ENCODE measurements around the gene CAMTA1. TPM values are rescaled to one million over a fixed set of nuclear protein-coding genes. Genes with fewer than 3 reads are reported as not detected.
"Not testable (repeated sequence)": the region's sequence is repeated elsewhere in the genome, so short reads cannot be mapped to it uniquely, and the experiment has no call there.

Gene CAMTA1
- total and polyA plus RNA-seq, 8 donors, result 42.8 to 213 (median 118) TPM

- TF ChIP-seq EP300 (IDR thresholded peaks at IDR 0.05) (no peak), CTCF (IDR thresholded peaks at IDR 0.05) (no peak), POLR2A (IDR thresholded peaks at IDR 0.05) (no peak), POLR2AphosphoS5 (IDR thresholded peaks at IDR 0.05) (no peak)
- peak in 1 of 2 donors; percentile 11 for DNase-seq
- no peak overlapping the region for H3K4me3 ChIP-seq
- H3K27ac ChIP-seq, result no peak overlapping the region
- no peaks in the 10 kb centered on the region for H3K9me3 ChIP-seq
- H3K36me3 ChIP-seq, result no peaks in the 10 kb centered on the region
- intact Hi-C loops (cut with DNase I; ENCODE audit: low total_unique reads), result no loop called here
- WGBS, 5 donors, result 85 to 94% (median 87%) methylated on average over 9 of the region's 9 CpGs
- H3K4me1 ChIP-seq, result peaks cover 0 to 4% (median 0%) of the 10 kb centered on the region in 4 donors
- H3K27me3 ChIP-seq, result peaks cover 0 to 4% (median 0%) of the 10 kb centered on the region in 3 donors
Measured at GRCh38 chr1:7375781-7376660, 590.8 kb downstream of the CAMTA1 start.

GRCh38 chr1:7376676-7377075 is 591.4 kb downstream of the CAMTA1 start:
- Histone ChIP-seq H3K9me3 (no peaks in the 10 kb centered on the region), H3K4me1 (peaks cover 0 to 4% (median 0%) of the 10 kb centered on the region in 4 donors), H3K27ac (no peak overlapping the region), H3K36me3 (no peaks in the 10 kb centered on the region), H3K27me3 (peaks cover 0 to 4% (median 0%) of the 10 kb centered on the region in 3 donors), H3K4me3 (no peak overlapping the region)
- TF ChIP-seq POLR2AphosphoS5 (IDR thresholded peaks at IDR 0.05) (no peak), POLR2A (IDR thresholded peaks at IDR 0.05) (no peak), EP300 (IDR thresholded peaks at IDR 0.05) (no peak), CTCF (IDR thresholded peaks at IDR 0.05) (no peak)
- WGBS, 5 donors, result 90 to 99% (median 96%) methylated on average over 4 of the region's 4 CpGs
- peak in 1 of 2 donors; percentile 20 for DNase-seq
- intact Hi-C loops (cut with DNase I; ENCODE audit: low total_unique reads), result no loop called here

GRCh38 chr1:7378346-7379130 is 593.3 kb downstream of the CAMTA1 start:
- Histone ChIP-seq H3K36me3 (no peaks in the 10 kb centered on the region), H3K4me3 (no peak overlapping the region), H3K4me1 (peaks cover 0 to 4% (median 0%) of the 10 kb centered on the region in 4 donors), H3K27ac (no peak overlapping the region), H3K9me3 (no peaks in the 10 kb centered on the region), H3K27me3 (peaks cover 0 to 4% (median 0%) of the 10 kb centered on the region in 3 donors)
- intact Hi-C loops (cut with DNase I; ENCODE audit: low total_unique reads), result no loop called here
- 89 to 92% (median 91%) methylated on average over 14 of the region's 14 CpGs for WGBS, 5 donors
- TF ChIP-seq POLR2AphosphoS5 (IDR thresholded peaks at IDR 0.05) (no peak), CTCF (IDR thresholded peaks at IDR 0.05) (no peak), EP300 (IDR thresholded peaks at IDR 0.05) (no peak), POLR2A (IDR thresholded peaks at IDR 0.05) (no peak)
- DNase-seq, result peak in 1 of 2 donors; percentile 11

GRCh38 chr1:7379441-7379971 is 594.3 kb downstream of the CAMTA1 start:
- Histone ChIP-seq H3K4me1 (peaks cover 0 to 4% (median 0%) of the 10 kb centered on the region in 4 donors), H3K9me3 (no peaks in the 10 kb centered on the region), H3K4me3 (no peak overlapping the region), H3K27ac (no peak overlapping the region), H3K27me3 (peaks cover 0 to 4% (median 0%) of the 10 kb centered on the region in 3 donors), H3K36me3 (no peaks in the 10 kb centered on the region)
- peak; percentile 19 to 64 for DNase-seq
- WGBS, 5 donors, result 22 to 30% (median 27%) methylated on average over 18 of the region's 18 CpGs
- intact Hi-C loops (cut with DNase I; ENCODE audit: low total_unique reads), result no loop called here
- no peak for TF ChIP-seq CTCF (IDR thresholded peaks at IDR 0.05)
- no peak for TF ChIP-seq EP300 (IDR thresholded peaks at IDR 0.05)
- TF ChIP-seq POLR2AphosphoS5 (IDR thresholded peaks at IDR 0.05), result no peak
- TF ChIP-seq POLR2A (IDR thresholded peaks at IDR 0.05), result no peak

- intact Hi-C loops (cut with DNase I; ENCODE audit: low total_unique reads); H3K27me3 ChIP-seq; H3K4me1 ChIP-seq; H3K36me3 ChIP-seq; H3K4me3 ChIP-seq; H3K27ac ChIP-seq; H3K9me3 ChIP-seq: not testable (repeated sequence)
- WGBS, 5 donors, result 93 to 98% (median 95%) methylated on average over 9 of the region's 9 CpGs
- DNase-seq, result peak in 1 of 2 donors; percentile 21
Measured at GRCh38 chr1:7380068-7380467, 594.8 kb downstream of the CAMTA1 start.

Measured in stomach (tissue), 9 donors.